Measurements from ENCODE around the gene ZSCAN2.

The ZSCAN2 gene

GRCh38 chr15:84671211-84671610, 70.4 kb downstream of the ZSCAN2 start:
- no peak for DNase-seq (ENCODE audit: low read depth, low spot score)
